ENCODE results near the gene LMTK3. TPM values are rescaled to one million over a fixed set of nuclear protein-coding genes. Genes with fewer than 3 reads are reported as not detected.

The LMTK3 gene
- polyA plus RNA-seq, 1 donor (not counting 4 experiments of a cell fraction or from before 2014, with no cell fraction given): 0.51 TPM

DNA sequence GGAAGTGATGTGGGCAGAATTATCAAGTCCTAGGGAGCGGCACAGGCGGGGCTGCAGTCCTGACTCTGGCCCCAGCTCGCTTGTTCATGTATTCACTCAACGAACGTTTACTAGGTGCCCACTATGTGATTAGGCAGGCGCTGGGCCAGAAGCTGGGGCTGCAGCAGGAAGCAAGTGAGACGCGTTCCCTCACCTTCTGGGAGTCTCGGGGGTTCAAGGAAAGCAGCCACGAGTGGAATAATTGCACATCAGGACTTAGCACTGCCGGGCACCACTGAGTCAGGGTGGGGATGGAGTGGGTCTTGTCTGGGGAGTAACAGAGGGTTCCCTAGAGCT, 2.5 kb upstream of the LMTK3 start:
- no peaks in the 10 kb centered on the region for H3K9me1 ChIP-seq (ENCODE audit: control insufficient read depth, extremely low read depth, insufficient read depth, low read length)
- no peak for FAIRE-seq
- peak overlapping the region in 1 of 3 experiments; percentile 68 for H3K4me3 ChIP-seq (ENCODE audit: control insufficient read depth in 2 of 3, extremely low read depth in 1 of 3, insufficient read depth in 2 of 3, low read depth in 1 of 3, low read length in 3 of 3)
- H3K27ac ChIP-seq (ENCODE audit: control insufficient read depth, insufficient read depth, low read length): no peak overlapping the region
- TF ChIP-seq, protein P1, sequence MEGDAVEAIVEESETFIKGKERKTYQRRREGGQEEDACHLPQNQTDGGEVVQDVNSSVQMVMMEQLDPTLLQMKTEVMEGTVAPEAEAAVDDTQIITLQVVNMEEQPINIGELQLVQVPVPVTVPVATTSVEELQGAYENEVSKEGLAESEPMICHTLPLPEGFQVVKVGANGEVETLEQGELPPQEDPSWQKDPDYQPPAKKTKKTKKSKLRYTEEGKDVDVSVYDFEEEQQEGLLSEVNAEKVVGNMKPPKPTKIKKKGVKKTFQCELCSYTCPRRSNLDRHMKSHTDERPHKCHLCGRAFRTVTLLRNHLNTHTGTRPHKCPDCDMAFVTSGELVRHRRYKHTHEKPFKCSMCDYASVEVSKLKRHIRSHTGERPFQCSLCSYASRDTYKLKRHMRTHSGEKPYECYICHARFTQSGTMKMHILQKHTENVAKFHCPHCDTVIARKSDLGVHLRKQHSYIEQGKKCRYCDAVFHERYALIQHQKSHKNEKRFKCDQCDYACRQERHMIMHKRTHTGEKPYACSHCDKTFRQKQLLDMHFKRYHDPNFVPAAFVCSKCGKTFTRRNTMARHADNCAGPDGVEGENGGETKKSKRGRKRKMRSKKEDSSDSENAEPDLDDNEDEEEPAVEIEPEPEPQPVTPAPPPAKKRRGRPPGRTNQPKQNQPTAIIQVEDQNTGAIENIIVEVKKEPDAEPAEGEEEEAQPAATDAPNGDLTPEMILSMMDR (optimal IDR thresholded peaks at IDR 0.05 in 1 of 3, IDR thresholded peaks at IDR 0.05 in 1 of 3, conservative IDR thresholded peaks at IDR 0.05 in 1 of 3; ENCODE audit: extremely low read depth in 1 of 3, insufficient read depth in 2 of 3, low read length in 3 of 3): no peak
- TF ChIP-seq EZH2 (IDR thresholded peaks at IDR 0.05; ENCODE audit: low read length): no peak
- no peaks in the 10 kb centered on the region for H3K79me2 ChIP-seq (ENCODE audit: control insufficient read depth, insufficient read depth, low read length)
- H4K20me1 ChIP-seq (ENCODE audit: control insufficient read depth, extremely low read depth, insufficient read depth, low read length): no peaks in the 10 kb centered on the region
- dilution Hi-C loops (cut with MboI; ENCODE audit: extremely low pct_ligation_motif_present, low sequenced_read_pairs): no loop called here
- peaks cover 2% of the 10 kb centered on the region for H3K4me1 ChIP-seq (ENCODE audit: control insufficient read depth, extremely low read depth, insufficient read depth, low read length)
- H2AFZ ChIP-seq (ENCODE audit: control insufficient read depth, low read length): peak overlapping the region; percentile 23
- no peak for DNase-seq (ENCODE audit: low read depth, low spot score)
- peak overlapping the region; percentile 74 for H3K4me2 ChIP-seq (ENCODE audit: control insufficient read depth, extremely low read depth, insufficient read depth, low read depth, low read length)
- H3K9ac ChIP-seq (ENCODE audit: control insufficient read depth, extremely low read depth, insufficient read depth, low read length): no peak overlapping the region
- H3K36me3 ChIP-seq (ENCODE audit: control insufficient read depth in 2 of 2, extremely low read depth in 1 of 2, insufficient read depth in 2 of 2, low read length in 2 of 2): no peaks in the 10 kb centered on the region
- peaks cover 21% of the 10 kb centered on the region for H3K27me3 ChIP-seq (ENCODE audit: control insufficient read depth, extremely low read depth, insufficient read depth, low read length)
- H3K9me3 ChIP-seq (ENCODE audit: control insufficient read depth, low read depth, low read length): no peaks in the 10 kb centered on the region

DNA sequence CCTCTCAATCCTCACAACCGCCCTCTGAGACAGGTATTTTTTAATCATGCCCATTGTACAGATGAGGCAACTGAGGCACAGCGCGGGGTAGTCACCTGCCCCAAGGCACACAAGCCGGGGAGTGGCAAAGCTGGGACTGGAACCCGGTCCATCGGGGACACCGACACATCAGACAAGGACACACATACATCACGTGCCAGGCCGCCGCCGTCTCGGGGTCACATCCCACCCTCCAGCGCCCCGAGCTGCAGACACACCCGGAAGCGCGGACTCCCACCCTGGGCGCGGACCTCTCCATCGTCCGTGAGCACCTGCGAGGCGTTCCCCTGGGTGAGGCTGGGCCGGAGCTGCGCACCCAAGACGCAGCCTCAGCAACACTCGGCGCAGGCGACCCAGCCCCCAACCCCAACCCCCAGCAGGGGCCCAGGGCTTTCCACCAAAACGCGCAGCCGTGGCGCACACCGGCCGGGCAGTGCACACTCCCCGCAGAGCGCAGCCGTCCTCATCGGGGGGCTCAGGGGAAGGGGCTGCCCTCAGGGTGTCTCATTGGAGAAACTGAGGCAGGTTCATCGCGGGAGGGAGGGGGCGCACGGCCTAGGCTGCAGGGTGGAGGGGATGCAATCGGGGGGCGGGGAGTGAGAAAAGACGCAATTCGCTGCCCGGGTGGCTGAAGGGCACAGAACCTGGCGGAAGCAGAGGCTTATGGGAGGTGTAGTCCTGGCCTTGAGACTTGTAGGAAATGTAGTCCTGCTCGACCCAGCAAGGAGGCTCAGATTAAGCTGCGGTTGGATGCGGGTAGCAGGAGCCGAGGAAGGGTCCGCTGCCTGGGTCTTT, 1.9 kb upstream of the LMTK3 start:
- H3K27ac ChIP-seq (ENCODE audit: control insufficient read depth, insufficient read depth, low read length): no peak overlapping the region
- H3K9ac ChIP-seq (ENCODE audit: control insufficient read depth, extremely low read depth, insufficient read depth, low read length): peak overlapping the region; percentile 33
- H2AFZ ChIP-seq (ENCODE audit: control insufficient read depth, low read length): peak overlapping the region; percentile 84
- dilution Hi-C loops (cut with MboI; ENCODE audit: extremely low pct_ligation_motif_present, low sequenced_read_pairs): no loop called here
- peaks cover 21% of the 10 kb centered on the region for H3K27me3 ChIP-seq (ENCODE audit: control insufficient read depth, extremely low read depth, insufficient read depth, low read length)
- H3K4me1 ChIP-seq (ENCODE audit: control insufficient read depth, extremely low read depth, insufficient read depth, low read length): peaks cover 2% of the 10 kb centered on the region
- no peaks in the 10 kb centered on the region for H4K20me1 ChIP-seq (ENCODE audit: control insufficient read depth, extremely low read depth, insufficient read depth, low read length)
- no peaks in the 10 kb centered on the region for H3K79me2 ChIP-seq (ENCODE audit: control insufficient read depth, insufficient read depth, low read length)
- H3K9me3 ChIP-seq (ENCODE audit: control insufficient read depth, low read depth, low read length): no peaks in the 10 kb centered on the region
- H3K9me1 ChIP-seq (ENCODE audit: control insufficient read depth, extremely low read depth, insufficient read depth, low read length): no peaks in the 10 kb centered on the region
- H3K36me3 ChIP-seq (ENCODE audit: control insufficient read depth in 2 of 2, extremely low read depth in 1 of 2, insufficient read depth in 2 of 2, low read length in 2 of 2): no peaks in the 10 kb centered on the region
- peak overlapping the region; percentile 55 to 68 (median 68) for H3K4me3 ChIP-seq (ENCODE audit: control insufficient read depth in 2 of 3, extremely low read depth in 1 of 3, insufficient read depth in 2 of 3, low read depth in 1 of 3, low read length in 3 of 3)
- peak overlapping the region; percentile 74 for H3K4me2 ChIP-seq (ENCODE audit: control insufficient read depth, extremely low read depth, insufficient read depth, low read depth, low read length)
- TF ChIP-seq EZH2 (IDR thresholded peaks at IDR 0.05; ENCODE audit: low read length): no peak
- TF ChIP-seq, protein P1 (optimal IDR thresholded peaks at IDR 0.05 in 1 of 3, IDR thresholded peaks at IDR 0.05 in 1 of 3, conservative IDR thresholded peaks at IDR 0.05 in 1 of 3; ENCODE audit: extremely low read depth in 1 of 3, insufficient read depth in 2 of 3, low read length in 3 of 3): no peak
- DNase-seq (ENCODE audit: low read depth, low spot score) (no peak), FAIRE-seq (peak; percentile 73)

Data from keratinocyte (primary cell).